NCI-H1436 treated with DMSO at 0.1 percent for 48 hours (cell line): ENCODE measurements around the gene RSAD2.
"Not testable (repeated sequence)": the region's sequence is repeated elsewhere in the genome, so short reads cannot be mapped to it uniquely, and the experiment has no call there.

Experiments used
- DNase-seq: peaks from one replicate; lab custom pipeline; 2025; lab: John Stamatoyannopoulos, UW

Gene RSAD2

GRCh38 chr2:6927186-6927585 is 49.6 kb downstream of the RSAD2 start:
- no peak for DNase-seq

- DNase-seq = no peak
These were observed 50.2 kb downstream of the RSAD2 start for GRCh38 chr2:6927753-6928152.

GRCh38 chr2:6928452-6928851 is 50.9 kb downstream of the RSAD2 start:
- no peak for DNase-seq

DNA sequence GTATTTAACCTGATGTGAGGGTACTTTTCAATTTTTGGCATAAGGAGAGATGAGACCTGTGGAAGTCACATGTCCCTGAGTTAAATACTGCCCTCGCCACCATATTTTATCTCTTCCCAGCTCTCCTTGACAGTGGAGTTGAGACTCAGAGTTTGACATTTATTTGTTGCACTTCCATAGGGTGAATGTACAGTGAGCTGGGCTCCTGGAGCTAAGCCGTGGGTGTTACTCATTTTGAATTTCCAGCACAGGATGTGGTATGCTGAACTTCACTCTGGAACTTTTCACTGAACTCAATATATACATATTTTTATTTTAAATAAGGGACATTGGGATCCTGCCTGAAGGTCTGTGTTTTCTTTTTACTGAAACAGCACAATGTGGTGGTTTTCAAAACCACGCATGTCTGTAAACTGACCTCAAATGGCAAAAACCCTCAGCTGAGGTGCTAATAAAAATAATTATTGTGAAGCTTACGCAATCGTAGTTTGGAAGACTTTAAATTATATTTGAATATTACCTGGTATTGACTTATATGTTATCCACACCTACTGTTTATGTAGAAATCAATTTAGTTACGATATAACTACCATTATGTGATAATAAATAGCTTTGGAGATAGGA is 51.7 kb downstream of the RSAD2 start:
- DNase-seq = no peak

DNA sequence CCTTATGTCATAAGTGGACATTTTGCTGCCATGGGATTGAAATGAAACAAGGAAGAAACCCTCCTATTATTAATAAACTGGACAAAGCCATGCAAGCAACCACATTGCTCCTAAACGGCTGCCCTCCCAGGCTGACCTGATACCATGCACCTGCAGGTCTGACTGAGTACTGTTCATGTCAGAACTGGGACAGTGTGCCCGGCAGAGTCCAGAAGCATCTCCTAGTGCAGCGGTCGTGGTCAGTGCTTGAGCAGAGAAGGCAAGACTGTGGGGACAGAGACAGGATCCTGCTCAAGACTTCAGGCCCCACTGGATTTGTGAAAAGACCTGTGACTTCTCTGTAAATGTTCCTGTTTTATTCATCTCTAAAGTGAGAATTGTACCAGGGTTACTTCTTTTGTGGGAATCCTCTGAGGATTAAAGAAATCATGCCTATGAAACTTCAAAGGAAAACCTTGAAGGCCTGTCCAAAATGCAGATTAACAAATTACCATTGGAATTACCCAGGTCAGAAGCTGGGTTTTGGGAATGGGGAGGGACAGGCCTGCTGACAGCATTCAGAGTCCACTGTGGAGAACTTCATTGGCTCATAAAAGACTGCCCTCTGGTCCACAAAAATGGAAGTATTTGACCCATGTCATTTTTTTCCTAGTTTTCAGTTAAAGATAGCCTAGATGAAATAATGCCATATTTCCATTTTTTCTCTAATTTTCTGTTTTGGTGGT is 53.5 kb downstream of the RSAD2 start:
- no peak for DNase-seq

- DNase-seq = no peak
These were observed 54.2 kb downstream of the RSAD2 start for GRCh38 chr2:6931753-6932152.

- no peak for DNase-seq
These were observed 54.6 kb downstream of the RSAD2 start for GRCh38 chr2:6932206-6932605.

GRCh38 chr2:6932828-6933227 is 55.3 kb downstream of the RSAD2 start:
- DNase-seq = no peak

- no peak for DNase-seq
These were observed 56.3 kb downstream of the RSAD2 start for GRCh38 chr2:6933911-6934310.

- DNase-seq = no peak
These were observed 56.8 kb downstream of the RSAD2 start for GRCh38 chr2:6934345-6934744.

GRCh38 chr2:6934758-6935651 is 57.4 kb downstream of the RSAD2 start:
- DNase-seq = no peak

- DNase-seq = not testable (repeated sequence)
These were observed 58.1 kb downstream of the RSAD2 start for GRCh38 chr2:6935652-6936020.

DNA sequence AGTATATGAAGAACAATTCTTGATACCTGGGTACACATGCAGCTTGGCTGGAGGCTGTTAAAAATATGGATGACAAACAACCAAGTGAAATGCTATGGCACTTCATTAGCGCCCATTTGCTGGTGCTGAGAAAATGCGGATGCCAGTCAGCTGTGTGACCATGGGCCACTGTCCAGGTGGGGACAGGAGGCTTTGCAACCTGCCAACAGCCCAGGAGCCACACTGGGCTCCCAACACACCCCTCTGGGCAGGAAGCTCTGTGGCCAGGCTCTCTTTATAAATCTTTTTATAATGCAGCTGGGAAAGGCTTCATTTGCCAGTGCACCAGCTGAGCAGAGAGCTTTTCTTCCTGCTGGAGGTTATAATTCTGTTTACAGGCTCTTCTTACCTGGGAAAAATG is 59.6 kb downstream of the RSAD2 start:
- DNase-seq = no peak

DNA sequence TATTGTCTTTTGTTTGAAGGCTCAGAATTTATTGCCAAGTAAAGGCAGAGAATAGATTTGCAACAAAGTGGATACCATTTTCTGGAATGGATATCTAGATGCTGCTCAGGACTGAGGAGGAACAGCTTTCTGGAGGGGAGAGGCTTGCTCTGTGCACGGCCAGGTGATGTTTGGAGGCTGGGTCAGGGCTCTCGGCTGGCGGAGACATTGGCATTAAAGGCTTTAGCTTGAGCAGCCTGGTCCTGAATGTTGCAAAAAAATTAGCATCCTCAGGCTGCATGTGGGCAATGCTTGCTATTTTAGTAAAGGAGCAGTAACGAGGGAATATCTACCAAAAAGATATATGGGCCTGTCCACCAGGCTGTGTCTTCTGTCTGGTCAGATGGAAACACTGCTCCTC is 60.0 kb downstream of the RSAD2 start:
- DNase-seq = no peak

DNA sequence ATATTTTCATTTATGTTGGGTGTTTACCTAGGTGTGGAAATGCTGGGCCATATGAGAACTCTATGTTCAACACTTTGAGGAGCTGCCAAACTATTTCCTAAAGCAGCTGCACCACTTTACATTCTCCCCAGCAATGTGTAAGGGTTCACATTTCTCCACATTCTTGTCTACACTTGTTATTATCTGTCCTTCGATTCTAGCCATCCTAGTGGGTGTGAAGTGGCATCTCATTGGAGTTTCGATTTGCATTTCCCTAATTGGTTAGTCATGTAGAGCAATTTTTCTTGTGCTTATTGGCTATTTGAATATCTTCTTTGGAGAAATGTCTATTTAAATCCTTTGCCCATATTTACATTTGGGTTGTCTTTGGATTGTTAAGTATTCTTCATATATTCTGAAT is 61.5 kb downstream of the RSAD2 start:
- no peak for DNase-seq

GRCh38 chr2:6940820-6941219 is 63.2 kb downstream of the RSAD2 start:
- DNase-seq = no peak

- no peak for DNase-seq
These were observed 63.9 kb downstream of the RSAD2 start for GRCh38 chr2:6941299-6942046.

DNA sequence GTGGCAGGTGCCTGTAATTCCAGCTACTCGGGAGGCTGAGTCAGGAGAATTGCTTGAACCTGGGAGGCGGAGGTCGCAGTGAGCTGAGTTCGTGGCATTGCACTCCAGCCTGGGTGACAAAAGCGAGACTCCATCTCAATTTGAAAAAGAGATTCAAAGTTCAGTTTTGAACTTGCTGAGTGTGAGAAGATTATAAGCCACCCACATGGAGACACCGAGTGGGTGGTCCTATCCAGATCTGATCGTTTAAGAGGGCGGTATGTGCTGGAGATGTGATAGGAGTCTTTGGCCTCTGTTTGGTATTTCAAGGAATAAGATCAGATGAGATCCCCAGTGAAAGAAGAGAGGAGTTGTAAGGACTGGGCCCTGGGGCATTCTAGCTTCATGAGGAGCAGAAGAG is 65.3 kb downstream of the RSAD2 start:
- no peak for DNase-seq

DNA sequence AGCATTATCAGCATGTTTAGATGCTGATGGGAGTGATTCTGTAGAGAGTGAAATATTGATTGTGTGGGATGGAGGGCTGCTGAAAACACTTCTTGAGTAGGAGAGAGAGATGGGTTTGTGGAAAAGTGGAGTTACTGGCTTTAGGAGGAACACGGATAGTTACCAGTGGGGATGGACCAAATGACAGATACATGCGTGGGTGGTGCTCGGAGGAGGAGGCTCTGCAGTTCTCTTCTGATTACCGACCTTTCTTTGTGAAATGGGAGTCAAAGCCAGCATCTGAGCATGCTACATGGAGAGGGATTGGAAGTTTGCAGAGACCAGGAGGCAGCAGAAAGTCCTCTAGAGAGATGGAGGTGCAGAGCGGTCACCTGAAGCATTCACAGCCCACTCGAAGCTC is 65.9 kb downstream of the RSAD2 start:
- DNase-seq = no peak

DNA sequence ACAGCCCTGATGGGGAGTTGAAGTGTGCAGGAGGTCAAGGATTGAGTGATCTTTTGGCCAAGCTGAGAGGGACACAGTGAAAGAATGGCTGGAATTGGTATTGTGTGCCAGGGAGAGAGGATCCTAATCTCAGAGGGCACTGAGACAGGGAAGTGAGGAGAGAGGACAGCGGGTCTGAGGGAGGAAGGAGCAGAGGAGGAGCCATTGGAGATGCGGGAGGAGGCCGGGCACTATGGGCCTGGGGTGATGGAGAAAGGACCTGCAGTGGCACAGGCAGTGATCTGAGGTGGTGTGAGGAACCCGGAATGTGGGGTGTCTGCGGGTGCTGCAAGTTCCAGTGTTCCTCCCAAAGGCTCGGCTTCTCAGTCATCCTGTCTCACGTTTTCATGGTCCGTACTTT is 66.4 kb downstream of the RSAD2 start:
- DNase-seq = no peak

- DNase-seq = no peak
These were observed 67.0 kb downstream of the RSAD2 start for GRCh38 chr2:6944555-6944954.

GRCh38 chr2:6945087-6945813 is 67.7 kb downstream of the RSAD2 start:
- no peak for DNase-seq
